ENCODE results near the gene GMCL1. TPM values are rescaled to one million over a fixed set of nuclear protein-coding genes. Genes with fewer than 3 reads are reported as not detected.
"Not testable (repeated sequence)": the region's sequence is repeated elsewhere in the genome, so short reads cannot be mapped to it uniquely, and the experiment has no call there.

The GMCL1 gene
- total RNA-seq, 6 experiments from 2014 or later: 6.5 to 11.2 (median 7.7) TPM

DNA sequence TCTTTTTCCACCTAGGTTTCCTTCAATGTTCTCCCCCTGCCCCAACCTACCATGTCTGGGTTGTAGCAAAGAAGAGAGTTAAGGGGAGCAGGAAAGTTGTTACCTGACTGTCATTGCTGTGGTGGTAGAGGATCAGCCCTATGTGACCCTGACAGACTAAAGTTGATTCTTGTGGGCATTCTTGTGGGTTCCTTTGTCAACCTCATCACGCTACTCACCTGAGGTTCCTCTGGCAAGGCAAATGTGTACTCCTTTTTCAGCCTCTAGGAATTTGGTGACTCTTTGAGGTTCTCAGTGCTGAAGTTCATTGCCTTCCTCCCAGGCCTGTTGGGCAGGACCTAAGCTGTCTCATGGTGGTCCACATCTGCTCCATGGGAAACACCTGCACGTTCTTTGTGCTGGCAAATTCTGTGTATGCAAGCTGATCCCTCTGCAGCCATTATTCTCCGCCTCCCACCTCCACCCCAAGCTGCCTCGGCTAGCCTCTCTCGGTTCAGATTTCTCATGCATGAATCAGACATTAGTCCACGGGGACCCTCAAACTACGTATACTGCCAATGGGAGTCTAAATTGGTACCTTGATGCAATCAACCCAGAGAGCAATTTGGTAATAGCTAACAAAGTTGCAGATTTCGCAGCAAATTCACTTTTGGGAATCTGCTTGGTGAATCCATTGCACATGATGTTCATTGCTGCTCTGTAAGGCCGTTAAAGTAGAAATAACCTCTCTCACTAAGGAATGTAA, 1.5 kb upstream of the GMCL1 start:
- no peak for TF ChIP-seq CTCF (IDR thresholded peaks at IDR 0.05)
- Mint-ChIP-seq H3K36me3 (ENCODE audit: low read depth) (no peaks in the 10 kb centered on the region), H3K27ac (peak overlapping the region; percentile 97)

DNA sequence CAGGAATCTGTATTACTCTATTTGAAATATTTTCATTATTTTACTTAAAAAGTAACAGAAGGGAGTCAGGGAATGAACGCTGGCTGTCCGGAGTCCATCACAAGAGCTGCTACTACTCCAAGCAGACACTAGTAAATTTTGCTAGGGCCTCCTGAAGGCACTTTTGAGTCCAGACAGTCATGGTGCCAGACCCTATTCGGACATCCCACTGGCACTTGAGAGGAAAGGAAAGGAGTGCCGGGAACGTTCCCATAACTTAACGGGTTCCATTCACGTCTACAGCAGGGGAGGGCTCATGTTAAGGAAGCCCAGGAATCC, 563 bp upstream of the GMCL1 start:
- Mint-ChIP-seq H3K4me1 (ENCODE audit: low read depth) (peaks cover 40% of the 10 kb centered on the region), H3K36me3 (ENCODE audit: low read depth) (no peaks in the 10 kb centered on the region), H3K27me3 (ENCODE audit: insufficient read depth) (no peaks in the 10 kb centered on the region), H3K9me3 (no peaks in the 10 kb centered on the region), H3K4me3 (peak overlapping the region; percentile 92), H3K27ac (peak overlapping the region; percentile 97)
- DNase-seq: no peak
- TF ChIP-seq CTCF (IDR thresholded peaks at IDR 0.05): no peak

More for the DNA sequence above, 1.5 kb upstream of the GMCL1 start:
- DNase-seq: no peak
- no peaks in the 10 kb centered on the region for H3K9me3 Mint-ChIP-seq
- H3K4me1 Mint-ChIP-seq (ENCODE audit: low read depth): peaks cover 34% of the 10 kb centered on the region
- peak overlapping the region; percentile 92; the same call in 1 of the 2 replicates for H3K4me3 Mint-ChIP-seq
- no peaks in the 10 kb centered on the region for H3K27me3 Mint-ChIP-seq (ENCODE audit: insufficient read depth)

DNA sequence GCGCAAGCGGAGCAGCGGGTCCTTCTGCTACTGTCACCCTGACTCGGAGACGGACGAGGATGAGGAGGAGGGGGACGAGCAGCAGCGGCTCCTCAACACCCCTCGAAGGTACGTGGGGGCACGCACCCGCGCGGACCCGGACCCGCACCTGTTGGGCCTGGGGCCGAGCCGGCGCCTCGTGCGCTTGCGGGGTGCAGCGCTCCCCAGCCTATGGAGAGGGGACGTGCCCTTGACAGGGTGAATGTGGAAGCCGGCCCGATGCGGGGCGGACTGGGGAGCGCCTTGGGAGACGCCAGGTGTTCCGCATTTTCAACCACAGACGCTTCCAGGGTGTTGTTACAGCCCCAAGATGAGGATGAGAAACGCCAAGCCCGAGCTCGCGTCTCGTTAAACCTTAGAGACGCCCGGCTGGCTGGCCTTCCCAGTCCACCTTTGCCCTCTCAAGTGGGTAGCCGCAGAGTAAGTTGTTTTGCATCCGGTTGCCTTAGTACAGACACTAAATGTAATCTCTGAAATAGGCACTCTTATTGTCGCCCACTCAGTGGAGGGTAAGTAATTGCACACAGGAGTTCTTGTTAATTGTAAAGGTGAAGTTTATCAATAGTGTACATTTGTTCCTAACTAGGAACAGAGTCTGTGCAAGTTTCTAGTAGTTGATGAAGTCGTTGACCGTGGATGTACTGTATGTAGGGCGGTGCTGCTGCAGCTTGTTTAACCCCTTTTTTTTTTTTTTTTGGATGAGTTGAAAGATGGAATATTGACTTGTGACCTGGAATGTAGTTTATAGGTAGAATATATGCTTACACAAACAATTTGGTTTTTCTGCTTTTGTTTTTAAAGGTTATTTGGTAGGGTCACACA, 815 bp downstream of the GMCL1 start:
- H3K36me3 Mint-ChIP-seq (ENCODE audit: low read depth): no peaks in the 10 kb centered on the region
- peak overlapping the region; percentile 80 for H3K27ac Mint-ChIP-seq
- H3K27me3 Mint-ChIP-seq (ENCODE audit: insufficient read depth): no peaks in the 10 kb centered on the region
- peak overlapping the region; percentile 92 for H3K4me3 Mint-ChIP-seq
- H3K9me3 Mint-ChIP-seq: no peaks in the 10 kb centered on the region
- peak; percentile 13 for DNase-seq
- H3K4me1 Mint-ChIP-seq (ENCODE audit: low read depth): peaks cover 44% of the 10 kb centered on the region
- TF ChIP-seq CTCF (IDR thresholded peaks at IDR 0.05): no peak

DNA sequence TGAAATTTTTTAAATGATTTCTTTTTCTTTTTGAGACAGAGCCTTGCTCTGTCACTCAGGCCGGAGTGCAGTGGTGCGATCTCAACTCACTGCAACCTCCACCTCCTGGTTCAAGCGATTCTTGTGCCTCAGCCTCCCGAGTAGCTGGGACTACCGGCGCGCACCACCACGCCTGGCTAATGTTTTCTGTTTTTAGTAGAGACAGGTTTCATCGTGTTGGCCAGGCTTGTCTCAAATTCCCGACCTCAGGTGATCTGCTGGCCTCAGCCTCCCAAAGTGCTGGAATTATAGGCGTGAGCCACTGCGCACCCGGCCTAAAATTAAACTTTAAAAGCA, 1.4 kb downstream of the GMCL1 start:
- H3K4me3 Mint-ChIP-seq: peak overlapping the region; percentile 92
- not testable (repeated sequence) for H3K36me3 Mint-ChIP-seq (ENCODE audit: low read depth); H3K27me3 Mint-ChIP-seq (ENCODE audit: insufficient read depth); H3K9me3 Mint-ChIP-seq; DNase-seq
- peak overlapping the region; percentile 80; the same call in 1 of the 2 replicates for H3K27ac Mint-ChIP-seq
- peaks cover 44% of the 10 kb centered on the region for H3K4me1 Mint-ChIP-seq (ENCODE audit: low read depth)

GRCh38 chr2:69831354-69831905, 2.0 kb downstream of the GMCL1 start:
- H3K36me3 Mint-ChIP-seq (ENCODE audit: low read depth): no peaks in the 10 kb centered on the region
- H3K4me3 Mint-ChIP-seq: peak overlapping the region; percentile 92
- TF ChIP-seq CTCF (IDR thresholded peaks at IDR 0.05): no peak
- no peaks in the 10 kb centered on the region for H3K27me3 Mint-ChIP-seq (ENCODE audit: insufficient read depth)
- no peaks in the 10 kb centered on the region for H3K9me3 Mint-ChIP-seq
- H3K4me1 Mint-ChIP-seq (ENCODE audit: low read depth): peaks cover 44% of the 10 kb centered on the region
- no peak for DNase-seq
- H3K27ac Mint-ChIP-seq: no peak overlapping the region

GRCh38 chr2:69833752-69834151, 4.3 kb downstream of the GMCL1 start:
- Mint-ChIP-seq H3K36me3 (ENCODE audit: low read depth) (no peaks in the 10 kb centered on the region), H3K9me3 (no peaks in the 10 kb centered on the region), H3K27ac (no peak overlapping the region), H3K4me3 (no peak overlapping the region), H3K4me1 (ENCODE audit: low read depth) (peaks cover 36% of the 10 kb centered on the region), H3K27me3 (ENCODE audit: insufficient read depth) (no peaks in the 10 kb centered on the region)
- no peak for TF ChIP-seq CTCF (IDR thresholded peaks at IDR 0.05)
- no peak for DNase-seq
